Neuronal stem cell (in vitro differentiated cells): ENCODE results near the gene CHN2.

Experiments used
- DNase-seq: peaks from one replicate; pipeline ENCODE4 v3.0.0-alpha.2; 2013; ENCODE audit warnings: low spot score
- H2AFZ ChIP-seq: one replicate; pipeline ENCODE4 v1.6.1; 2013; ENCODE audit warnings: mild to moderate bottlenecking, low read length, inconsistent platforms
- H2AK5ac ChIP-seq: 2 replicates; pipeline ENCODE4 v1.6.1; 2013; ENCODE audit warnings: low read depth, mild to moderate bottlenecking, inconsistent platforms, low read length, moderate library complexity, mixed read lengths
- H2BK120ac ChIP-seq: 2 replicates; pipeline ENCODE4 v1.6.1; 2013; ENCODE audit warnings: low read depth, mild to moderate bottlenecking, inconsistent platforms, low read length, moderate library complexity, mixed read lengths
- H2BK12ac ChIP-seq: one replicate; pipeline ENCODE4 v1.6.1; 2013; ENCODE audit warnings: low read length, inconsistent platforms
- H2BK15ac ChIP-seq: 2 replicates; pipeline ENCODE4 v1.6.1; 2013; ENCODE audit warnings: mild to moderate bottlenecking, low read length, inconsistent platforms, mixed read lengths
- H2BK5ac ChIP-seq: one replicate; pipeline ENCODE4 v1.6.1; 2013; ENCODE audit warnings: inconsistent platforms, mild to moderate bottlenecking, low read length, moderate library complexity
- H3K14ac ChIP-seq: one replicate; pipeline ENCODE4 v1.6.1; 2013; ENCODE audit warnings: low read length, inconsistent platforms
- H3K18ac ChIP-seq: 2 replicates; pipeline ENCODE4 v1.6.1; 2013; ENCODE audit warnings: low read length, inconsistent platforms
- H3K23ac ChIP-seq: 2 replicates; pipeline ENCODE4 v1.6.1; 2013; ENCODE audit warnings: low read depth, mild to moderate bottlenecking, mixed read lengths, low read length, inconsistent platforms; ENCODE audit not compliant: poor library complexity
- H3K27ac ChIP-seq: replicated peaks from 3 replicates; pipeline ENCODE4 v1.5.1; 2013; ENCODE audit warnings: low read length, inconsistent platforms
- H3K27me3 ChIP-seq, 3 experiments: 2 replicates each; pipeline ENCODE4 v1.6.1; 2013; ENCODE audit warnings: low read length in 3 of 3, mild to moderate bottlenecking in 2 of 3, inconsistent platforms in 1 of 3, low read depth in 1 of 3, mixed read lengths in 1 of 3, moderate library complexity in 1 of 3; ENCODE audit not compliant: control insufficient read depth in 3 of 3, insufficient read depth in 3 of 3
- H3K36me3 ChIP-seq, 2 donors: replicated peaks in 1 of 2; 2 replicates each; pipeline ENCODE4 v1.6.1; 2013; ENCODE audit warnings: low read length in 2 of 2; ENCODE audit not compliant: control insufficient read depth in 2 of 2, insufficient read depth in 2 of 2
- H3K4ac ChIP-seq: 2 replicates; pipeline ENCODE4 v1.6.1; 2013; ENCODE audit warnings: inconsistent platforms, mild to moderate bottlenecking, low read length, moderate library complexity
- H3K4me1 ChIP-seq, 2 donors: 1 replicate in 1 of 2; 2 replicates in 1 of 2; pipeline ENCODE4 v1.6.1; 2013; ENCODE audit warnings: low read length in 2 of 2, low read depth in 1 of 2; ENCODE audit not compliant: control insufficient read depth in 2 of 2, insufficient read depth in 1 of 2
- H3K4me2 ChIP-seq: one replicate; pipeline ENCODE4 v1.6.1; 2013; ENCODE audit warnings: mild to moderate bottlenecking, low read length, inconsistent platforms; ENCODE audit not compliant: insufficient read depth, poor library complexity, severe bottlenecking
- H3K4me3 ChIP-seq, 2 donors: 2 replicates each; pipeline ENCODE4 v1.5.1; 2013; ENCODE audit warnings: low read length in 2 of 2, mild to moderate bottlenecking in 2 of 2, inconsistent platforms in 1 of 2, moderate library complexity in 1 of 2
- H3K79me1 ChIP-seq: one replicate; pipeline ENCODE4 v1.6.1; 2013; ENCODE audit warnings: low read depth, mild to moderate bottlenecking, inconsistent platforms, low read length, moderate library complexity
- H3K9ac ChIP-seq: one replicate; pipeline ENCODE4 v1.6.1; 2013; ENCODE audit warnings: mild to moderate bottlenecking, low read depth, low read length, inconsistent platforms; ENCODE audit not compliant: poor library complexity
- H3K9me3 ChIP-seq, 2 donors: replicated peaks in 1 of 2; 2 replicates each; pipeline versions ENCODE3 to v1.6.1; 2013; ENCODE audit warnings: low read length in 2 of 2, mild to moderate bottlenecking in 2 of 2, inconsistent platforms in 1 of 2, low read depth in 1 of 2, mixed read lengths in 1 of 2, moderate library complexity in 1 of 2; ENCODE audit not compliant: control insufficient read depth in 2 of 2, insufficient read depth in 1 of 2
- H4K8ac ChIP-seq: one replicate; pipeline ENCODE4 v1.6.1; 2013; ENCODE audit warnings: low read depth, mild to moderate bottlenecking, inconsistent platforms, low read length, moderate library complexity
- H4K91ac ChIP-seq: one replicate; pipeline ENCODE4 v1.6.1; 2013; ENCODE audit warnings: low read length, low read depth, mild to moderate bottlenecking, inconsistent platforms; ENCODE audit not compliant: poor library complexity
- WGBS, 2 donors: extraction: QIAGEN DNeasy Blood & Tissue Kit; methylation state at CpG; one replicate each; pipeline ENCODE4 v1.1.7; 2013; ENCODE audit warnings: missing lambda C conversion rate in 2 of 2, mixed read lengths in 1 of 2; ENCODE audit not compliant: insufficient read length in 2 of 2, insufficient replicate concordance in 1 of 2; ENCODE audit errors: extremely low coverage in 2 of 2; 5-methylcytosine and 5-hydroxymethylcytosine counted together

Gene CHN2

GRCh38 chr7:29196191-29196590 is 1.6 kb downstream of the CHN2 start:
- H3K9me3 ChIP-seq, result no peaks in the 10 kb centered on the region
- H4K91ac ChIP-seq, result no peak overlapping the region
- no peak overlapping the region for H4K8ac ChIP-seq
- H3K18ac ChIP-seq, result no peak overlapping the region
- H2AK5ac ChIP-seq, result no peak overlapping the region
- H2BK12ac ChIP-seq, result no peak overlapping the region
- no peaks in the 10 kb centered on the region for H3K36me3 ChIP-seq
- no peak overlapping the region for H3K4ac ChIP-seq
- no peak overlapping the region for H3K23ac ChIP-seq
- H3K4me1 ChIP-seq, result peaks cover 0 to 4% of the 10 kb centered on the region in 2 donors
- no peak for DNase-seq
- H2BK120ac ChIP-seq, result no peak overlapping the region
- H3K27ac ChIP-seq, result no peak overlapping the region
- H3K9ac ChIP-seq, result no peak overlapping the region
- peaks cover 0 to 69% (median 27%) of the 10 kb centered on the region in 3 experiments for H3K27me3 ChIP-seq
- no peak overlapping the region for H3K4me3 ChIP-seq
- H3K14ac ChIP-seq, result no peak overlapping the region
- no peaks in the 10 kb centered on the region for H3K79me1 ChIP-seq
- WGBS, 2 donors, result no CpG with 5 or more reads among the region's 4 CpGs
- no peak overlapping the region for H2BK15ac ChIP-seq
- no peak overlapping the region for H2BK5ac ChIP-seq
- no peak overlapping the region for H2AFZ ChIP-seq
- no peak overlapping the region for H3K4me2 ChIP-seq

DNA sequence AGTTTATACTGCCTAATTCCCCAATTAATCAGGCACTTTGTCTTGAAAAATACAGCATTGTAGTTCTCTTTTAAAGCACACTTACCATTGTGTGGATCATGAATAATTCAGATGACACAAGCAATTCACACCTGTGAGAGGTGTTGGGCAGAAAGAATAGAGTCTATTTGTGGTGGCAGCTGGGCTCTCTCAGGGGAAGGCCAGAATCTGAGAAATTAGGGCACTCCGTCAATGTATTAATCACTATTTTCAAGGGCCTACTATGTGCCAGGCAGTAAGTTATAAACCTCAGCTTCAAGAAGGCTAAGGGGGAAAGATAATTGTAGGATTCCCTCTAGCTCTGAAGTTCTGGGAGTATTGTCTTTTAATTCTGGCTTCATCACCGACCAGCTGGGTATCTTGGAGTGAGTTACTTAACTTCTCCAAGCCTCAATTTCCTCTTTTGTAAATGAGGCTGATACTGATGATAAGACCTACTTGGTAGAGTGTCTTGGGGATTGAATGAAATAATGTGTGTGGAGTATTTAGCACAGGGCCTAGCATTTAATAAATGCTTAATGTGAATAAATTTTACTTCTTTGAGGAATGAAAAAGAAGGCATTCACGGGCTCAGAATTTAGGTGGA is 2.5 kb downstream of the CHN2 start:
- WGBS, 2 donors, result no CpG with 5 or more reads among the region's 3 CpGs
- no peak overlapping the region for H3K4me2 ChIP-seq
- no peaks in the 10 kb centered on the region for H3K9me3 ChIP-seq
- H2BK5ac ChIP-seq, result no peak overlapping the region
- H3K23ac ChIP-seq, result no peak overlapping the region
- H2BK12ac ChIP-seq, result no peak overlapping the region
- H2BK120ac ChIP-seq, result no peak overlapping the region
- H3K27ac ChIP-seq, result no peak overlapping the region
- H2AFZ ChIP-seq, result no peak overlapping the region
- H3K18ac ChIP-seq, result no peak overlapping the region
- no peaks in the 10 kb centered on the region for H3K36me3 ChIP-seq
- H2BK15ac ChIP-seq, result no peak overlapping the region
- H3K79me1 ChIP-seq, result no peaks in the 10 kb centered on the region
- DNase-seq, result no peak
- H4K8ac ChIP-seq, result no peak overlapping the region
- no peak overlapping the region for H4K91ac ChIP-seq
- peaks cover 0 to 4% of the 10 kb centered on the region in 2 donors for H3K4me1 ChIP-seq
- no peak overlapping the region for H3K4ac ChIP-seq
- H3K4me3 ChIP-seq, result no peak overlapping the region
- peaks cover 0 to 60% (median 25%) of the 10 kb centered on the region in 3 experiments for H3K27me3 ChIP-seq
- H3K9ac ChIP-seq, result no peak overlapping the region
- no peak overlapping the region for H2AK5ac ChIP-seq
- no peak overlapping the region for H3K14ac ChIP-seq

- no CpG with 5 or more reads among the region's 3 CpGs for WGBS, 2 donors
- Histone ChIP-seq H4K8ac (no peak overlapping the region), H3K9me3 (no peaks in the 10 kb centered on the region), H3K14ac (no peak overlapping the region), H2AFZ (no peak overlapping the region), H2AK5ac (no peak overlapping the region), H3K18ac (no peak overlapping the region), H3K4ac (no peak overlapping the region), H3K36me3 (no peaks in the 10 kb centered on the region), H3K27ac (no peak overlapping the region), H2BK120ac (no peak overlapping the region), H2BK15ac (no peak overlapping the region), H3K79me1 (no peaks in the 10 kb centered on the region), H3K4me1 (peaks cover 0 to 4% of the 10 kb centered on the region in 2 donors), H3K4me2 (no peak overlapping the region), H2BK12ac (no peak overlapping the region), H3K9ac (no peak overlapping the region), H3K23ac (no peak overlapping the region), H2BK5ac (no peak overlapping the region), H4K91ac (no peak overlapping the region), H3K4me3 (no peak overlapping the region), H3K27me3 (peaks cover 0 to 51% (median 20%) of the 10 kb centered on the region in 3 experiments)
- no peak for DNase-seq
Measured at GRCh38 chr7:29197916-29198315, 3.3 kb downstream of the CHN2 start.

- Histone ChIP-seq H4K91ac (no peak overlapping the region), H2AK5ac (no peak overlapping the region), H3K9me3 (no peaks in the 10 kb centered on the region), H3K4me3 (no peak overlapping the region), H2BK5ac (no peak overlapping the region), H3K4me2 (no peak overlapping the region), H2BK120ac (no peak overlapping the region), H3K18ac (no peak overlapping the region), H2AFZ (no peak overlapping the region), H3K9ac (no peak overlapping the region), H2BK15ac (no peak overlapping the region), H3K36me3 (no peaks in the 10 kb centered on the region), H3K4me1 (peaks cover 0 to 2% of the 10 kb centered on the region in 2 donors), H3K14ac (no peak overlapping the region), H3K23ac (no peak overlapping the region), H3K27me3 (peaks cover 0 to 35% (median 15%) of the 10 kb centered on the region in 3 experiments), H2BK12ac (no peak overlapping the region), H4K8ac (no peak overlapping the region), H3K79me1 (no peaks in the 10 kb centered on the region), H3K4ac (no peak overlapping the region), H3K27ac (no peak overlapping the region)
- WGBS, 2 donors, result no CpG with 5 or more reads among the region's 3 CpGs
- no peak for DNase-seq
Measured at GRCh38 chr7:29199776-29200175, 5.2 kb downstream of the CHN2 start.
